ENCODE data around the gene NPY5R. TPM values are rescaled to one million over a fixed set of nuclear protein-coding genes. Genes with fewer than 3 reads are reported as not detected.

Gene NPY5R
- total RNA-seq, 1 experiment from 2014 or later, result not detected

DNA sequence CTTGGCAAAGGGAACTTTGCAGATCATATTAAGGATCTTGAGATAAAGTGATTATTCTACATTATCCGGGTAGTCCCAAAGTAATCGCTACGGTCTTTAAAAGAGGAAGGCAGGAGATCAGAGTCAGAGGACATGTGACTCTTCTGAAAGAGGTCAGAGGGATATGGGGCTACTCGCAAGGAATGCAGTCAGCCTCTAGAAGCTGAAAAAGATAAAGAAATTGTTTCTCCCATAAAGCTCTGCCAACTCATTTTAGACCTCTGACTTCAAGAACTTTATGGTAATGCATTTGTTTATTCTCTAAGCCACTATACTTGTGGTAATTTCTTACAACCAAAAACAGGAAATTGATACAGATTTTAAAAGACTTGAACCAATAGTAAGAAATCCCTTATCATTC lies 48.6 kb downstream of the NPY5R start:
- DNase-seq (ENCODE audit: low read depth, low spot score) (no peak), ATAC-seq (no peak)
- ChIA-PET POLR2A (no interaction called here), RAD21 (ENCODE audit: low non-redundant PET in 1 of 2, low total read pairs in 2 of 2, uncharacterized antibody in 2 of 2, unreplicated experiment in 2 of 2) (no interaction called here), CTCF (no interaction called here)
- Histone ChIP-seq H3K79me2 (ENCODE audit: insufficient read depth, low read length) (no peaks in the 10 kb centered on the region), H3K9me2 (ENCODE audit: insufficient read depth) (no peaks in the 10 kb centered on the region), H3K4me3 (replicated peaks in 1 of 2; ENCODE audit: low read depth in 1 of 2, low read length in 2 of 2) (no peak overlapping the region), H3K9ac (ENCODE audit: low read length) (no peak overlapping the region), H2AFZ (ENCODE audit: low read depth, low read length, poor library complexity, severe bottlenecking) (no peak overlapping the region), H3K27ac (ENCODE audit: low read depth, low read length) (no peak overlapping the region), H3K27me3 (ENCODE audit: insufficient read depth, low read length) (no peaks in the 10 kb centered on the region), H4K20me1 (ENCODE audit: insufficient read depth) (no peaks in the 10 kb centered on the region), H3K4me2 (ENCODE audit: low read length) (no peak overlapping the region), H3K9me3 (ENCODE audit: control insufficient read depth in 1 of 2, insufficient read depth in 1 of 2, low read depth in 1 of 2, low read length in 2 of 2) (no peaks in the 10 kb centered on the region), H3K36me3 (ENCODE audit: control insufficient read depth in 1 of 2, insufficient read depth in 2 of 2, low read length in 2 of 2) (no peaks in the 10 kb centered on the region), H3K4me1 (ENCODE audit: control insufficient read depth in 1 of 2, insufficient read depth in 2 of 2, low read length in 2 of 2) (no peaks in the 10 kb centered on the region)
- intact Hi-C loops (cut with micrococcal nuclease), result no loop called here
- no peak for TF ChIP-seq EZH2phosphoT487 (IDR thresholded peaks at IDR 0.05; ENCODE audit: borderline replicate concordance)
- TF ChIP-seq POLR2AphosphoS5 (IDR thresholded peaks at IDR 0.05; ENCODE audit: low read depth, low read length), result no peak
- TF ChIP-seq, protein P1, sequence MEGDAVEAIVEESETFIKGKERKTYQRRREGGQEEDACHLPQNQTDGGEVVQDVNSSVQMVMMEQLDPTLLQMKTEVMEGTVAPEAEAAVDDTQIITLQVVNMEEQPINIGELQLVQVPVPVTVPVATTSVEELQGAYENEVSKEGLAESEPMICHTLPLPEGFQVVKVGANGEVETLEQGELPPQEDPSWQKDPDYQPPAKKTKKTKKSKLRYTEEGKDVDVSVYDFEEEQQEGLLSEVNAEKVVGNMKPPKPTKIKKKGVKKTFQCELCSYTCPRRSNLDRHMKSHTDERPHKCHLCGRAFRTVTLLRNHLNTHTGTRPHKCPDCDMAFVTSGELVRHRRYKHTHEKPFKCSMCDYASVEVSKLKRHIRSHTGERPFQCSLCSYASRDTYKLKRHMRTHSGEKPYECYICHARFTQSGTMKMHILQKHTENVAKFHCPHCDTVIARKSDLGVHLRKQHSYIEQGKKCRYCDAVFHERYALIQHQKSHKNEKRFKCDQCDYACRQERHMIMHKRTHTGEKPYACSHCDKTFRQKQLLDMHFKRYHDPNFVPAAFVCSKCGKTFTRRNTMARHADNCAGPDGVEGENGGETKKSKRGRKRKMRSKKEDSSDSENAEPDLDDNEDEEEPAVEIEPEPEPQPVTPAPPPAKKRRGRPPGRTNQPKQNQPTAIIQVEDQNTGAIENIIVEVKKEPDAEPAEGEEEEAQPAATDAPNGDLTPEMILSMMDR (IDR thresholded peaks at IDR 0.05 in 2 of 3, conservative IDR thresholded peaks at IDR 0.05 in 1 of 3; ENCODE audit: borderline replicate concordance in 1 of 3, insufficient read depth in 1 of 3, low read depth in 2 of 3, low read length in 2 of 3), result no peak
- BruUV-seq (replicated peaks), result no TSS peak

GRCh38 chr4:163393471-163393870 lies 49.8 kb downstream of the NPY5R start:
- intact Hi-C loops (cut with micrococcal nuclease), result no loop called here
- Histone ChIP-seq H4K20me1 (ENCODE audit: insufficient read depth) (no peaks in the 10 kb centered on the region), H3K79me2 (ENCODE audit: insufficient read depth, low read length) (no peaks in the 10 kb centered on the region), H2AFZ (ENCODE audit: low read depth, low read length, poor library complexity, severe bottlenecking) (no peak overlapping the region), H3K4me1 (ENCODE audit: control insufficient read depth in 1 of 2, insufficient read depth in 2 of 2, low read length in 2 of 2) (no peaks in the 10 kb centered on the region), H3K27me3 (ENCODE audit: insufficient read depth, low read length) (no peaks in the 10 kb centered on the region), H3K9me2 (ENCODE audit: insufficient read depth) (no peaks in the 10 kb centered on the region), H3K9ac (ENCODE audit: low read length) (no peak overlapping the region), H3K36me3 (ENCODE audit: control insufficient read depth in 1 of 2, insufficient read depth in 2 of 2, low read length in 2 of 2) (no peaks in the 10 kb centered on the region), H3K4me2 (ENCODE audit: low read length) (no peak overlapping the region), H3K9me3 (ENCODE audit: control insufficient read depth in 1 of 2, insufficient read depth in 1 of 2, low read depth in 1 of 2, low read length in 2 of 2) (no peaks in the 10 kb centered on the region), H3K4me3 (replicated peaks in 1 of 2; ENCODE audit: low read depth in 1 of 2, low read length in 2 of 2) (no peak overlapping the region), H3K27ac (ENCODE audit: low read depth, low read length) (no peak overlapping the region)
- ATAC-seq, result no peak
- CTCF ChIA-PET, result no interaction called here
- RAD21 ChIA-PET (ENCODE audit: low non-redundant PET in 1 of 2, low total read pairs in 2 of 2, uncharacterized antibody in 2 of 2, unreplicated experiment in 2 of 2), result no interaction called here
- TF ChIP-seq SRF (IDR thresholded peaks at IDR 0.05; ENCODE audit: low read depth) (no peak), CBX3 (IDR thresholded peaks at IDR 0.05; ENCODE audit: low read depth) (no peak), EGR1 (IDR thresholded peaks at IDR 0.05; ENCODE audit: low read depth) (no peak)
- POLR2A ChIA-PET, result no interaction called here
- BruUV-seq (replicated peaks), result no TSS peak
- no peak for DNase-seq (ENCODE audit: low read depth, low spot score)

Measured in HCT116 (cell line).